Karpas-422 (cell line): Measurements from ENCODE around the gene NEFH. TPM values are rescaled to one million over a fixed set of nuclear protein-coding genes. Genes with fewer than 3 reads are reported as not detected.

Source experiments
- DNase-seq: peaks from one replicate; pipeline ENCODE4 v3.0.0-alpha.2; 2015
- H2AFZ ChIP-seq: fragments of 200-600 bp; sonication (generic); 2 replicates; pipeline ENCODE4 v1.6.1; 2014; ENCODE audit warnings: antibody characterized with exemption, low read length, mixed read lengths
- H3K27ac ChIP-seq: fragments of 200-600 bp; sonication (generic); 2 replicates; pipeline ENCODE4 v1.5.1; 2014; ENCODE audit warnings: mild to moderate bottlenecking, low read length, moderate library complexity
- H3K27me3 ChIP-seq: fragments of 200-600 bp; sonication (generic); 2 replicates; pipeline ENCODE4 v1.6.1; 2014; ENCODE audit warnings: low read length, mixed read lengths
- H3K36me3 ChIP-seq: fragments of 200-600 bp; sonication (generic); 2 replicates; pipeline ENCODE4 v1.6.1; 2014; ENCODE audit warnings: low read length, mixed read lengths; ENCODE audit not compliant: insufficient read depth
- H3K4me1 ChIP-seq: fragments of 200-600 bp; sonication (generic); 2 replicates; pipeline ENCODE4 v1.6.1; 2014; ENCODE audit warnings: mild to moderate bottlenecking, low read length, mixed read lengths
- H3K4me2 ChIP-seq: fragments of 200-600 bp; sonication (generic); 2 replicates; pipeline ENCODE4 v1.6.1; 2014; ENCODE audit warnings: low read length, low read depth, mild to moderate bottlenecking; ENCODE audit not compliant: poor library complexity, severe bottlenecking
- H3K4me3 ChIP-seq: fragments of 200-600 bp; sonication (generic); 2 replicates; pipeline ENCODE4 v1.5.1; 2014; ENCODE audit warnings: mild to moderate bottlenecking, antibody characterized with exemption, low read length, mixed read lengths
- H3K79me2 ChIP-seq: fragments of 200-600 bp; sonication (generic); 2 replicates; pipeline ENCODE4 v1.6.1; 2014; ENCODE audit warnings: mild to moderate bottlenecking, low read length, mixed read lengths
- H3K9ac ChIP-seq: fragments of 200-600 bp; sonication (generic); 2 replicates; pipeline ENCODE4 v1.6.0; 2014; ENCODE audit warnings: low read length
- H3K9me2 ChIP-seq: fragments of 200-600 bp; sonication (generic), shearing (Covaris generic); replicated peaks from 2 replicates; pipeline ENCODE4 v1.6.0; 2014; ENCODE audit warnings: mild to moderate bottlenecking, low read length, moderate library complexity; ENCODE audit not compliant: insufficient read depth
- H3K9me3 ChIP-seq: fragments of 300-700, 200-600 bp; sonication (generic); 2 replicates; pipeline ENCODE4 v1.6.1; 2014; ENCODE audit warnings: low read length, mixed read lengths
- H4K20me1 ChIP-seq: fragments of 200-600 bp; sonication (generic); 2 replicates; pipeline ENCODE4 v1.6.1; 2014; ENCODE audit warnings: mild to moderate bottlenecking, antibody characterized with exemption, low read length, low read depth; ENCODE audit not compliant: insufficient read depth
- total RNA-seq: library from RNA; depleted of rRNA; stranded (reverse); fragments of >200 nt; shearing (Covaris generic); gene quantifications from 2 replicates; pipeline ENCODE4 v1.2.3, GENCODE V29; 2014; ENCODE audit warnings: low replicate concordance

Gene NEFH
- total RNA-seq, 1 experiment from 2014 or later = not detected

DNA sequence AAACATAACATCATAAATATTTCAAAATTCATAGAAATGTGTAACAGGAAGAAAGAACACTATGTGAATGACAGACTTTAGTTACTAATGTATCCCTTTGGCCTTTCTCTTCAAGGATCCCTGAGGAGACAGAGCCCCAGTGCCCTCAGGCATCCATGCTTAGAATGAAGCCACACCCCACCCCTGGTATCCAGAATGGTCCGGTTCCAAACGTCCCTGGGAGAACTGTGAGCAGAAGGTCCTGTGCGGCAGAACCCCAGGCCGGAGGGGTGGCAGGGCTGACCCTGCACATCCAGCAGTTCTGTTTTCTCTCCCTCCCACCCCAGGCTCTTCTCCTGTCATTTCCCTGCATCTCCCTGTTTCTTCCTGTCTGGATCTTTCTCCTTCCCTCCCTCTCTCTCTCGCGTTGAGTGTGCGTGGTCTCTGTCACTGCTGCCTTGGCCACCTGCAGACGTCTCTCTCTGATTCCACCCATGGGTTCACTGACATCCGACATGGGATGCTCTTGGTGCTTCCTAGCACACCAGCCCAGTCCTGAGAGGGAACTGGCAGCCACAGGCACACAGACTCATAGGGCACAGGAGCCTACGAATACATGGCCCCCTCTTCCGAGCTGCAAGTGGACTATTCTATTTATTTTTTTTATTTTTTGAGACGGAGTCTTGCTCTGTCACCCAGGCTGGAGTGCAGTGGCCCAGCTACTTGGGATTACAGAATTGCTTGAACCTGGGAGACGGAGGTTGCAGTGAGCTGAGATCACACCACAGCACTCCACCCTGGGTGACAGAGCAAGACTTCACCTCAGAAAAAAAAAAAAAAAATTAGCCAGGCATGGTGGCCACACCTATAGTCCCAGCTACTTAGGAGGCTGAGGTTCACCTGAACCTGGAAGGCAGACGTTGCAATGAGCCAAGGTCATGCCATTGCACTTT is 35.9 kb upstream of the NEFH start:
- Histone ChIP-seq H3K27me3 (no peaks in the 10 kb centered on the region), H3K27ac (no peak overlapping the region), H3K79me2 (no peaks in the 10 kb centered on the region), H4K20me1 (no peaks in the 10 kb centered on the region), H3K9ac (no peak overlapping the region), H2AFZ (no peak overlapping the region), H3K4me2 (no peak overlapping the region), H3K9me2 (no peaks in the 10 kb centered on the region), H3K9me3 (no peaks in the 10 kb centered on the region), H3K36me3 (no peaks in the 10 kb centered on the region), H3K4me3 (no peak overlapping the region), H3K4me1 (no peaks in the 10 kb centered on the region)
- DNase-seq = no peak

DNA sequence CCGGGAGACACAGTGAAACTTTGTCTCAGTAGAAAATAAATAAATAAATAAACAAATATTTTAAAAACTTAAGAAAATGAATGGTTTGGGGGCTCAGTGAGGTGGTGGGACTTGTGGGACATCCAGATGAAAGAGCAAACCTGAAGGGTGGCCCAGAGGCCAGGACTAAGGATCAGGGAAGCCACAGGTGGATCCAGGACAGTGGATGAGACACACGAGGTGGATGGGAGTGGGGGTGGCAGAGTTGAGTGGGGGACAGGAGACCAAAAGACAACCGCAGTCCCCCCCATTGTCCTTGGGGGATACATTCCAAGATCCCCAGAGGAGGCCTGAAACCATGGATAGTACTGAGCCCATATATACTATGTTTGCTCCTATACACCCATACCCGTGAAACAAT is 34.5 kb upstream of the NEFH start:
- no peaks in the 10 kb centered on the region for H3K79me2 ChIP-seq
- H3K4me2 ChIP-seq = no peak overlapping the region
- H3K9me3 ChIP-seq = no peaks in the 10 kb centered on the region
- no peaks in the 10 kb centered on the region for H3K4me1 ChIP-seq
- no peak overlapping the region for H3K4me3 ChIP-seq
- H3K9me2 ChIP-seq = no peaks in the 10 kb centered on the region
- H4K20me1 ChIP-seq = no peaks in the 10 kb centered on the region
- H2AFZ ChIP-seq = no peak overlapping the region
- no peaks in the 10 kb centered on the region for H3K36me3 ChIP-seq
- H3K9ac ChIP-seq = no peak overlapping the region
- DNase-seq = no peak
- no peaks in the 10 kb centered on the region for H3K27me3 ChIP-seq
- H3K27ac ChIP-seq = no peak overlapping the region

DNA sequence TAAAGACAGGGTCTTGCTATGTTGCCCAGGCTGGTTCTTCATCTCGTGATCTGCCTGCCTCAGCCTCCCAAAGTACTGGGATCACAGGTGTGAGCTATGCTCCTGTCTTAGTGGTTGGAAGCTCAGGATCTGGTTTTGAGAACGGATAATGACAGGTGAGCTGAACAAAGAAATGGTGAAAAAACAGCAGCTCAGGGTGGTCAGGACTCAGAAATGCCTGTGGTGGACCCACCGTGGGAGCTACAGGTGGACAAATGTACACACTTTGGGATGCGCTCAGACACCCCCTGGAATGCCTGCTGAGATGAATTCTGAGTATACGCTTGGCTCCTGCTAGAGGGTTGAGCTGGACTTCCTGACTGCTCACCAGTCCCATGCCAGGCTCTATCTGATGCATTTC is 32.1 kb upstream of the NEFH start:
- Histone ChIP-seq H3K27me3 (no peaks in the 10 kb centered on the region), H3K4me3 (no peak overlapping the region), H3K4me2 (no peak overlapping the region)

DNA sequence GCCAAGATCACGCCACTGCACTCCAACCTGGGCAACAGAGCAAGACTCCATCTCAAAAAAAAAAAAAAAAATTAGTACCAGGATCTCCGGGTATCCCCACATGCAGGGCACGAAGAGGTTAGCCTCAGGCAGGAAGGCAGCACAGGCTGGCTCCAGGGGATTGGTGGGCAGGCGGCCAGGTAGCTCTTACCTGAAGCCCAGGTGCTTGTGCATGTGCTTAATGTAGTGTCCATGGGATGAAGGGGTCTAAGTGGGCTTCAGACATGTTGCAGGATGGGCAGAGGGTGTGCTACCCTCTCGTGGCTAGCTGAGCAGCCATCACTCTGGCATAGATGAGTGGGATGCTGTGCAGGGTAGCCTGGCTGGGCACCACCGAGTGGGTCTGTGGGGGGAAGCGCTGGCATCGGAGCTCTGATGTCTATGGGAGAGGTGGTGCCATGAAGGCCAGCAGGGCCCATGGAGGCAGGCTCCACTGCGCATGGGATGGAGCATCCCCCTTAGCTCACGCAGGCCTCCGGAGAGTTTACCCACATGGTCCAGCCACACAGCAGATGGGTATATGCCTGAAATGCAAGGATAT is 30.6 kb upstream of the NEFH start:
- Histone ChIP-seq H3K4me1 (no peaks in the 10 kb centered on the region), H3K9ac (no peak overlapping the region), H3K4me3 (no peak overlapping the region), H3K9me2 (no peaks in the 10 kb centered on the region), H3K27ac (no peak overlapping the region), H3K79me2 (no peaks in the 10 kb centered on the region), H3K4me2 (no peak overlapping the region), H3K9me3 (no peaks in the 10 kb centered on the region), H4K20me1 (no peaks in the 10 kb centered on the region), H2AFZ (no peak overlapping the region), H3K36me3 (no peaks in the 10 kb centered on the region), H3K27me3 (no peaks in the 10 kb centered on the region)
- DNase-seq = no peak

More for the DNA sequence above, 32.1 kb upstream of the NEFH start:
- no peak overlapping the region for H3K27ac ChIP-seq
- H2AFZ ChIP-seq = no peak overlapping the region
- no peaks in the 10 kb centered on the region for H3K9me2 ChIP-seq
- H3K79me2 ChIP-seq = no peaks in the 10 kb centered on the region
- H3K36me3 ChIP-seq = no peaks in the 10 kb centered on the region
- DNase-seq = no peak
- no peaks in the 10 kb centered on the region for H4K20me1 ChIP-seq
- H3K9me3 ChIP-seq = no peaks in the 10 kb centered on the region
- H3K4me1 ChIP-seq = no peaks in the 10 kb centered on the region
- no peak overlapping the region for H3K9ac ChIP-seq

DNA sequence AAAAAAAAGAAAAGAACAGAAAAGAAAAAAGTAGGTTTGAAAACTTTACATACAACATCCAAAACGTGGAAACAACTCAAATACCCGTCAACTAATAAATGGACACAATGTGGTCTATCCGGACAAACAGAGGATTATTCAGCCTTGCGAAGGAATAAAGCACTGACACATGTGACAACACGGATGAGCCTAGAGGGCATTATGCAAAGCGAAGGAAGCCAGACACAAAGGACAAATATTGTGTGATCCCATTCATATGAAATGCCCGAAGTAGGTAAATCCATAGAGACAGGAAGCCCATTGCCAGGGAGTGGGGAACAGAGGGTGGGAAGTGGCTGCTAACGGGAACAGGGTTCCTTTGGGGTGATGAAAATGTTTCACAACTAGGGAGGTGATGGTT is 29.8 kb upstream of the NEFH start:
- H3K36me3 ChIP-seq = no peaks in the 10 kb centered on the region
- no peaks in the 10 kb centered on the region for H4K20me1 ChIP-seq

DNA sequence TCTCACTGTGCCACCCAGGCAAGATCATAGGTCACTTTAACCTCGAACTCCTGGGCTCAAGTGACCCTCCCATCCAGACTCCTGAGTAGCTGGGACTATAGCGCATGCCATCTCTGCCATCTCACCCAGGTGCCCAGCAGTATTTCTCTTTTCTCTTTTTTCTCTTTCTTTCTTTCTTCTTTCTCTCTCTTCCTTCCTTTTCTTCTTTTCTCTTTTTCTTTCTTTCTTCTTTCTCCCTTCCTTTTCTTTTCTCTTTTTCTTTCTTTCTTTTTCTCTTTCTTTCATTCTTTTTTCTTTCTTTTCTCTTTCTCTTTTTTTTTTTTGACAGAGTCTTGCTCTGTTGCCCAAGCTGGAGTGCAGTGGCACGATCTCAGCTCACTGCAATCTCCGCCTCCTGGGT is 28.2 kb upstream of the NEFH start:
- no peaks in the 10 kb centered on the region for H3K27me3 ChIP-seq
- no peak overlapping the region for H3K4me2 ChIP-seq
- no peaks in the 10 kb centered on the region for H3K9me3 ChIP-seq
- no peaks in the 10 kb centered on the region for H4K20me1 ChIP-seq
- no peak overlapping the region for H3K4me3 ChIP-seq
- H3K36me3 ChIP-seq = no peaks in the 10 kb centered on the region
- H3K9me2 ChIP-seq = no peaks in the 10 kb centered on the region
- no peak overlapping the region for H2AFZ ChIP-seq
- H3K79me2 ChIP-seq = no peaks in the 10 kb centered on the region
- DNase-seq = no peak
- H3K27ac ChIP-seq = no peak overlapping the region
- H3K9ac ChIP-seq = no peak overlapping the region
- no peaks in the 10 kb centered on the region for H3K4me1 ChIP-seq

More for the DNA sequence above, 29.8 kb upstream of the NEFH start:
- no peak overlapping the region for H3K4me3 ChIP-seq
- no peak overlapping the region for H3K27ac ChIP-seq
- no peaks in the 10 kb centered on the region for H3K9me3 ChIP-seq
- no peaks in the 10 kb centered on the region for H3K27me3 ChIP-seq
- no peaks in the 10 kb centered on the region for H3K79me2 ChIP-seq
- DNase-seq = no peak
- H3K4me1 ChIP-seq = no peaks in the 10 kb centered on the region
- H3K9me2 ChIP-seq = no peaks in the 10 kb centered on the region
- H3K4me2 ChIP-seq = no peak overlapping the region
- H2AFZ ChIP-seq = no peak overlapping the region
- no peak overlapping the region for H3K9ac ChIP-seq

DNA sequence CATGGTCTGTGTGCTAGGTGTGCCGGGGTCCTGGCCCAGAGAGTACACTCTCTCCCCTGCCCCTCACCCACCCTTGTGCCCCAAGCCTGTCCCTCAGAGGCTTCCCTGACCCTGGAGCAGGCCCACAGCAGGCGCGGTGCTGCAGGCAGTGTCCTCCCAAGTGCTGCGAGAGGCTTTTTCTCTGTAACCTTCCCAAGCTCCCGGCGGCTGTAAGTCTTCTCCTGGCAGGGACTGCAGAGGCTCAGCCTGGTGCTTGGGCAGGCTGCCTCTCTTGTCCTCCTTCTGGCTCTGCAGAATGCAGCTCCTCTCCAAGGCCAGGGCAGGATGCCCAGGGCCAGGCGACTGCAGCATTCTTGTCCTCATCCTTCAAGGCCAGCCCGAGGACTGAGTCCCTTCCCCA is 25.7 kb upstream of the NEFH start:
- Histone ChIP-seq H3K4me3 (no peak overlapping the region), H3K36me3 (no peaks in the 10 kb centered on the region), H3K9me2 (no peaks in the 10 kb centered on the region), H3K27me3 (no peaks in the 10 kb centered on the region), H3K79me2 (no peaks in the 10 kb centered on the region), H2AFZ (no peak overlapping the region), H3K4me2 (no peak overlapping the region), H3K4me1 (peaks cover 12% of the 10 kb centered on the region), H3K9me3 (no peaks in the 10 kb centered on the region), H4K20me1 (no peaks in the 10 kb centered on the region), H3K9ac (no peak overlapping the region), H3K27ac (no peak overlapping the region)
- DNase-seq = no peak

DNA sequence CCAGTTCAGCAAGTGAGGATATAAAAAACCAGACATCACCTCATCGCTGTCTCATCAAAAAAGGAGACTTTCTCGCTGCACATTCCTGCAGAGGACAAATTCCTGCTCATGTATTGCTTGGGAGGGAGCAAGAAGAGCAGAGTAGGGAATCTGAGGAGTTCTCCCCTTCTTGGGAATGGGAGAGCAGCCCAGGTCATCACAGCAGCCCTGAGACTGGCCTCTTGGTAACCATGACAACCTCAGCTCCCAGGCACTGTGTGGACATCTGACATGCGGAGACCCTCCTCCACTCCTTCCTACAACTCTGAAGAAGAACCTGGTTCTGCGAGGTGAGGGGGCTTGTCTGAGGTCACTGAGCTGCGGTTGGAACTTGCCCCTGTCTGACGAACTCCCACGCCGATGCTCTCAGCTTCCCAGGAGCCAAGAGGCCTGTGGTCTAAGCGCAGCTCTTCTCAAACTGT is 23.8 kb upstream of the NEFH start:
- Histone ChIP-seq H3K36me3 (no peaks in the 10 kb centered on the region), H4K20me1 (no peaks in the 10 kb centered on the region), H3K79me2 (no peaks in the 10 kb centered on the region), H3K9ac (no peak overlapping the region), H3K4me2 (no peak overlapping the region), H3K4me1 (peaks cover 12% of the 10 kb centered on the region), H2AFZ (no peak overlapping the region), H3K27ac (no peak overlapping the region), H3K4me3 (no peak overlapping the region), H3K9me2 (no peaks in the 10 kb centered on the region), H3K27me3 (no peaks in the 10 kb centered on the region), H3K9me3 (no peaks in the 10 kb centered on the region)
- DNase-seq = no peak
